HG03378 (cell line): Measurements from ENCODE around the gene PDE4D.
A peak's percentile ranks its signal among the peaks of the same experiment; 100 is the strongest.
"Not testable (repeated sequence)": the region's sequence is repeated elsewhere in the genome, so short reads cannot be mapped to it uniquely, and the experiment has no call there.

Experiments
- ATAC-seq: cut with Tn5 transposase; IDR thresholded peaks from one replicate; pipeline ENCODE4 v1.9.1; 2021; ENCODE audit warnings: mild to moderate bottlenecking, moderate library complexity; ENCODE audit not compliant: unreplicated experiment

PDE4D gene

GRCh38 chr5:59800347-59800893 lies 93.1 kb downstream of the PDE4D start:
- peak; percentile 8 for ATAC-seq

- ATAC-seq = peak; percentile 65
Measured at GRCh38 chr5:59799668-59800346, 93.7 kb downstream of the PDE4D start.

GRCh38 chr5:59798862-59799667 lies 94.5 kb downstream of the PDE4D start:
- peak; percentile 79 for ATAC-seq

GRCh38 chr5:59795141-59795540 lies 98.4 kb downstream of the PDE4D start:
- no peak for ATAC-seq

DNA sequence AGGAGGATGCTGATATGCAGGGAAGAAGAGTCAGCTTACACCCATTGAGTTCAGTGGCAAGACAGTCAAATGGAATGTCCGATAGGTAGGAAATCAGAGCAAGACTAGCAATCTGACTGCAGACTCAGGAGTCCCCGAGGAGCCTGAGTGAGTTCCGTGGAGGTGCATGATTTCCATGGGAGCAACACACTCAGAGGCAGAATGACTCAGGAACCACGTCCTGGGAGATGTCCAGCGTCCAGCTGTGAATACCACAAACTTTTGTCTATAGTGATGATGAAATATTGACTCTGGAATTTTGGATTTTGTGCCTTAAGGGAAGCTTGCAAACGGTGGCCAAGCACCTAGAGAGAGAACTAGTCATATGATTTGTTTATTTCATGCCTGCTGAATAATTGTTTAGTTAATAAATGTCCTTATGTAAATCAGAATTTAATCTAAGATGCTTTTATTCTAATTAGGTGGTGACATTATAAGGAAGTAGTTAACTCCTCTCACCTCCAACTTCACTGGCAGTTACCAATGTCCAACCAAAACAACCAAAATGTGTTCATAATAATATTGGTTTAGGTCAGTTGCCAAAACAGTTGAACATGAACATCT lies 100.4 kb downstream of the PDE4D start:
- no peak for ATAC-seq

DNA sequence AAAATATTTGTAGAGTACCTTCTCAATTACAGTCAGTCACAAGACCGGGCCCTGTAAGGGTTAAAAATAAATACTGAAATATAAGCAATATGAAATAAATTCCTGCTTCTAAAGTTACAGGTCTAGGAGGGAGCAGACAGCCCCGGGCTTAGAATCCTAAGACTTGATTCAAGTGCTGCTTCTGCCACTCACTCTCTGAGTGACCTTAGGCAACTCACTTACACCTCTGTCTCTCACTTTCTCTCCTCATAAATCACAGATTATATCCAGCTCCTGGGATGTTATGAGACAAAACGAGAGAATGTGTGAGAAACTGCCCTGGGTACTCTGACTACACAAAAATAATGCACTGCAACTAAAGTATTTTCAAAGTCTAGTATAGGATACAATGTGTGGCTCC lies 101.9 kb downstream of the PDE4D start:
- ATAC-seq = no peak

DNA sequence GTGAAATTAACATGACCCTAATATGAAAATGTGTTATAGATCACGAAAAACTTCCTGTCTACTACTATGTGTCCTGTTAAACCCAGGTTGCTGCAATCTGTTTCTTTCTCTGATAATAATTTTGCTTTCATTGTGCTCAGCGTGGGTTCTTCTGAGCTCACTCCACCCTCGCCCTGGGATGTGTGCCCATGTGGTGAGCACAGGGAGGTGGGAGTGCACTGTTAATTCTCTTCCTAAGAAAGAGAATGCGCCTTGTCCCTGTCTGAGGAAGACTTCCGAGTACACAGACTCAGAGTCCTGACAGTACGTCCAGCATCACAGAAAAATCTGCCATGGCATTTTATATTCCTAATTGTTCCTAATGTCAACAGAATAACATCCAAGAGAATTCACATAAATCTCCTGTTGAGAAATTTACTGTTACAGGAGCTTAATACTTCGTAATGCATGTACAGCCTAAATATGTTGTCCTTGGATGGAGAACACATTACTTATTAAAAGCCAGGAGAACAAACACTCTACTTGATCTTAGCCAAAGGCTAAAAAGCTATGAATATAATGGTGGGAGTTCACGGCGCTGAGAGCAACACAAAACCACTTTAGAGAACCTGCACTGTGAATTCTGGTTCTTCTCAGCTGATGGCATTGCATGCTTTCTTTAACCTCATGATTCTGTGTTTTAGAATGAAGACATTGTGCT lies 102.6 kb downstream of the PDE4D start:
- ATAC-seq = peak; percentile 19

DNA sequence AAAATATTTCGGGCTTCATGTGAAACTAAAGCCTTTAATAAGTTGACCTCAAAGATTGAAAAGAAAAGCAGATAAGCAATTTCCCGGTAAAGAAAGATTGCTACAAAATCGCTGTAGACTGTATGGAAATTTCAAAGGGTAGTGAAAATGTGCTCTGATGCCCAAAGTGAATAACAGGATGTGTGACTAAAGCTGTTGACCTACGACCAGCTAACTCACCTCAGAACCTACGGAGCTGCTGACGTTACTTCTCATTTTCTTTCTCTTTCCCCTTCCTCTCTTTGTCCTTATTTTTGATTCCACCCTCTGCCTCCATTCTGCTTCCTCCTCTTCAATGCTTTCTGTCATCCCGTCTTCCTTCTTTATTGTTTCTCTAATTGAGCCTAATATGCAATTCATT lies 103.2 kb downstream of the PDE4D start:
- peak; percentile 68 for ATAC-seq

DNA sequence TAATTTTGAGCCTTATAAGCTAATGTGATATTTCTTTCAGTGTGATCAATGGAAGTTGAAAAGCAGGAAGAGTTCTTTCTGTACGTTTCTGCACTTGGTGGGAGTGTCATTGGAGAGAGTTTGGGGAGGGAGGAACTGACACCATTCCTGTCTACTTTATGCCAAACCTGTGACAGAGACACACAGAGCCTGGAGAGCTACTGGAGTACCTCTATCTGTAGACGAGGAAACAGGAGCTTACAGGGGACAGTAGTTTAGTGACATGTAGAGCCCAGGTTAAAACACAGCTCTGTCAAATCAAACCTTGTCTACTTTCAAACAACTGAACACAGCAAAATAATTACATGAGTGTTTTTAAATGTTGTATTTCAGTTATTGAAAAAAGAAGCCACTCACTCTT lies 103.6 kb downstream of the PDE4D start:
- ATAC-seq = no peak

DNA sequence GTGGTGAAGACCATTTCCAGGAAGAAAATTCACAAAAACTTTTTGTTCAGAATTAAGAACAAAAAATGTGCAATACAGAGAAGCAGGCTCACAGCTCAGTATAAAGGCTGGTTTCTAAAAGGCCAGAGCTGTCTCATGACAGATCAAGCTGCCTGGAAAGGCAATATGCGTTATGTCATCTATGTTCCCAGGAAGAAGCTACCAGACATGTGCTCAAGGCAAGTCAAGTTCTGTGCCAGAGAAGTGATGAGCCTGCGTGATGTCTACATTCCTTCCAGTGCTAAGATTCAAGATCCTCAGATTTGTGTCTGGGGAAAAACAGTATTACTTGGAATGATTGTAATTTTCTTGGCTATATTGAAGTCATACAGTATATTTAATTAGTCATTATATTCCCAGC lies 104.3 kb downstream of the PDE4D start:
- ATAC-seq = no peak

DNA sequence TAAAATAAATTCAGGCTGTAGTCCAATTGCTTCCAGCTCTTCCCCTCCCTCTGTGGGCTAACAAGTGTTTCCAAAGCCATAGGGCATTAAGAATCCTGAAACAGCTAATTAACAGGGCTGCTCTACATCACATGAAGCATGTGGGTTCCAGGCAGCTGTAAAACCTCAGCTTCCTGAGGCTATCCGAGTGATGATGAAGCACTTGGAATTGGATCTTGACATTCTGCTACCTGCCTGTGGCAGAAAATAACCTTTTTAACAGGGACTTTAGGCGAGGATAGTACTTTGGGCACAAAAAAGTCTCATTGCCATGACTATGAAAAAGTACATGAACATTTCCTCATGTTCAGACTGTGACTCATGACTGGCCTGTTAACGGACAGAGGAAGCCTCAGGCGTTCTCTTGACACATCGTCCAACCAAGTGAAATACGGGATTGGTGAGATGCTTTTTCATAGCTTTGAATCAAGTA lies 107.2 kb downstream of the PDE4D start:
- no peak for ATAC-seq

- ATAC-seq = no peak
Measured at GRCh38 chr5:59785676-59786333, 107.7 kb downstream of the PDE4D start.

GRCh38 chr5:59784708-59785107 lies 108.8 kb downstream of the PDE4D start:
- not testable (repeated sequence) for ATAC-seq

- no peak for ATAC-seq
Measured at GRCh38 chr5:59783264-59783663, 110.3 kb downstream of the PDE4D start.

GRCh38 chr5:59782856-59783255 lies 110.7 kb downstream of the PDE4D start:
- ATAC-seq = no peak

GRCh38 chr5:59779453-59779852 lies 114.1 kb downstream of the PDE4D start:
- ATAC-seq = no peak

DNA sequence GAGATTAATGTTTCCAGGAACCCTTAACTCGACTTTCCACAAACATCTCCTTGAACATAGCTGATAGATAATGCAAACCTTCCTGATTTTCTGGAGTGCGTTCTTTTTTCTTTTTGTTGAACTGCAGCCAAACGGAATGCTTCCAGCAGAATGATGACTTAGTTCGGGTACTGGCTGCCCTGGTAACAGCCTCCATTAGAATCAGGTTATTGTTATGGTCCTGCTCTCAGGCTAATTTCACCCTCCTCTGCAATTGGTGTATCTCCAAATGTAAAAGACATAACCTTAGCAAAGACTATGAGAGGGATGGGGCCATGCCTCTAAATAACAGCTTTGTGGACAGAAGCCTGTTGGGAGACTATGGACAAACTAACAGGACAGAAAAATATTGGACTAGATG lies 116.5 kb downstream of the PDE4D start:
- no peak for ATAC-seq

GRCh38 chr5:59773294-59773693 lies 120.2 kb downstream of the PDE4D start:
- no peak for ATAC-seq

GRCh38 chr5:59772757-59773156 lies 120.8 kb downstream of the PDE4D start:
- no peak for ATAC-seq

DNA sequence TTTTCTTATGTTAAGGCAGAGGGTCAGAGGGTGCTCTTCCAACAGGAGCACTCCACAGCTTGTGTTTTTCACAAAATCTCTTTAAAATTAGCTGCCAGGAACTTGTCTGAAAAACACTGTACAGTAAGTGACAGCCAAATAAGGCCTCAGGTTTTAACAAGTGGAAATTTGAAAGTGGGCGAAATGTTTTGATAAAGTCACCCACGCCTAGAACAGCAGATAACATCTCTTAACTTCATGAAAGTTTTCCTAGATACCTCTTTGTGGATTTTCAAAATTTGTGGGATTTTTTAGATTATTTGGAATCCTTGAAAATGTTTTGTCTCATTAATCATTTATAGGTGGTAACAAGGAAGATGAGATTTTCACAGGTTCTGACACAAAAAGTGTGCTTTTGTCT lies 121.3 kb downstream of the PDE4D start:
- no peak for ATAC-seq
